Ramos (cell line): ENCODE measurements around the gene AMBRA1.
"Not testable (repeated sequence)": the region's sequence is repeated elsewhere in the genome, so short reads cannot be mapped to it uniquely, and the experiment has no call there.

Source experiments
- in situ Hi-C: fragments of 300-500 bp; cut with MboI; formaldehyde crosslinking; loops from one replicate; pipeline ENCODE4 v1.14.3; 2022; ENCODE audit warnings: low sequenced_read_pairs; ENCODE audit not compliant: unreplicated experiment

Gene AMBRA1

GRCh38 chr11:46615756-46616155 lies 21.9 kb upstream of the AMBRA1 start:
- in situ Hi-C loops: no loop called here

GRCh38 chr11:46612326-46612725 lies 18.5 kb upstream of the AMBRA1 start:
- in situ Hi-C loops: no loop called here

- in situ Hi-C loops: no loop called here
Observed at GRCh38 chr11:46611526-46612304, 17.9 kb upstream of the AMBRA1 start.

- in situ Hi-C loops: no loop called here
Observed at GRCh38 chr11:46609386-46609785, 15.6 kb upstream of the AMBRA1 start.

GRCh38 chr11:46607516-46607915 lies 13.7 kb upstream of the AMBRA1 start:
- in situ Hi-C loops: no loop called here

GRCh38 chr11:46604796-46605195 lies 11.0 kb upstream of the AMBRA1 start:
- in situ Hi-C loops: no loop called here

- in situ Hi-C loops: no loop called here
Observed at GRCh38 chr11:46603704-46604308, 10.0 kb upstream of the AMBRA1 start.

GRCh38 chr11:46601129-46601528 lies 7.3 kb upstream of the AMBRA1 start:
- in situ Hi-C loops: no loop called here

- in situ Hi-C loops: no loop called here
Observed at GRCh38 chr11:46600194-46600960, 6.6 kb upstream of the AMBRA1 start.

- in situ Hi-C loops: no loop called here
Observed at GRCh38 chr11:46599340-46600193, 5.7 kb upstream of the AMBRA1 start.

GRCh38 chr11:46597609-46598219 lies 3.9 kb upstream of the AMBRA1 start:
- in situ Hi-C loops: no loop called here

GRCh38 chr11:46597155-46597554 lies 3.3 kb upstream of the AMBRA1 start:
- in situ Hi-C loops: no loop called here

GRCh38 chr11:46594785-46595184 lies 962 bp upstream of the AMBRA1 start:
- in situ Hi-C loops: no loop called here

GRCh38 chr11:46594374-46594700 lies 514 bp upstream of the AMBRA1 start:
- in situ Hi-C loops: no loop called here

GRCh38 chr11:46590740-46591605 lies 2.9 kb downstream of the AMBRA1 start:
- in situ Hi-C loops: no loop called here

GRCh38 chr11:46588915-46589314 lies 4.9 kb downstream of the AMBRA1 start:
- in situ Hi-C loops: no loop called here

GRCh38 chr11:46588131-46588530 lies 5.7 kb downstream of the AMBRA1 start:
- in situ Hi-C loops: no loop called here

GRCh38 chr11:46583513-46583912 lies 10.3 kb downstream of the AMBRA1 start:
- in situ Hi-C loops: not testable (repeated sequence)

- in situ Hi-C loops: no loop called here
Observed at GRCh38 chr11:46582588-46582987, 11.2 kb downstream of the AMBRA1 start.
